ENCODE data around the gene PVALEF. TPM values are rescaled to one million over a fixed set of nuclear protein-coding genes. Genes with fewer than 3 reads are reported as not detected.

Gene PVALEF
- total and polyA plus RNA-seq, 2 of the 8 experiments (the other 6 are each of a cell fraction or from before 2014, with no cell fraction given) = 0.03 TPM; not detected in 1

GRCh38 chr17:81193470-81194224, 28.3 kb downstream of the PVALEF start (continued):
- TF ChIP-seq NANOG (IDR thresholded peaks at IDR 0.05; ENCODE audit: insufficient read depth, low read depth, low read length, poor library complexity, severe bottlenecking) (no peak), FOSL1 (IDR thresholded peaks at IDR 0.05; ENCODE audit: insufficient read depth, low read depth, low read length) (no peak), SRF (IDR thresholded peaks at IDR 0.05; ENCODE audit: low read depth, low read length) (no peak), POU5F1 (IDR thresholded peaks at IDR 0.05; ENCODE audit: low read depth, low read length) (no peak)
